Mucosa of descending colon (tissue), 3 donors: ENCODE data around the gene NACC2. TPM values are rescaled to one million over a fixed set of nuclear protein-coding genes. Genes with fewer than 3 reads are reported as not detected.

ENCODE experiments used
- ATAC-seq: fragments of 200-7000 bp; cut with Tn5 transposase; one replicate; pipeline ENCODE4 v1.9.1; 2020; ENCODE audit warnings: mild to moderate bottlenecking, moderate library complexity
- DNase-seq, 3 donors: peaks; one replicate each; pipeline ENCODE4 v3.0.0-alpha.2; 2020
- H3K36me3 ChIP-seq: fragments of 200-600 bp; one replicate; pipeline ENCODE4 v1.8.0; 2021; ENCODE audit warnings: low read depth, mild to moderate bottlenecking
- H3K4me1 ChIP-seq: fragments of 200-600 bp; one replicate; pipeline ENCODE4 v1.8.0; 2021; ENCODE audit warnings: low read depth, mild to moderate bottlenecking
- H3K4me3 ChIP-seq: fragments of 200-600 bp; one replicate; pipeline ENCODE4 v1.8.0; 2021; ENCODE audit warnings: mild to moderate bottlenecking
- H3K9me3 ChIP-seq: fragments of 200-600 bp; one replicate; pipeline ENCODE4 v1.8.0; 2021; ENCODE audit warnings: mild to moderate bottlenecking
- intact Hi-C, 2 donors: fragments of 100-400 bp; cut with DNase I in 1 of 2; cut with micrococcal nuclease in 1 of 2; formaldehyde crosslinking; loops; one replicate each; pipeline versions ENCODE4 v1.11.0 to v1.11.1; 2022; cut with DNase I, micrococcal nuclease
- total RNA-seq, 3 donors: library from RNA; stranded (reverse); fragmentation: NEBNext Ultra II Directional in 2 of 3; extraction: Animal tissue kit (Norgen Biotek cat#: 25700) in 2 of 3; gene quantifications; one replicate each; pipeline versions ENCODE4 v1.2.1 to v1.2.4, GENCODE V29; 2021 to 2023
- TF ChIP-seq, protein P1 (sequence below): fragments of 200-600 bp; IDR thresholded peaks from one replicate; pipeline ENCODE4 v1.8.0; 2022; ENCODE audit warnings: antibody characterized with exemption, mild to moderate bottlenecking
- donor health status: DM: no; HTN: no; CAD: no; lungs with moderate emphysema.
- donor health status: DM: no; HTN: no; CAD: no.
- donor health status: DM: no; HTN: yes; CAD: no.

Gene NACC2
- total RNA-seq, 3 donors from 2014 or later: 15.9 to 81.3 (median 22.1) TPM

DNA sequence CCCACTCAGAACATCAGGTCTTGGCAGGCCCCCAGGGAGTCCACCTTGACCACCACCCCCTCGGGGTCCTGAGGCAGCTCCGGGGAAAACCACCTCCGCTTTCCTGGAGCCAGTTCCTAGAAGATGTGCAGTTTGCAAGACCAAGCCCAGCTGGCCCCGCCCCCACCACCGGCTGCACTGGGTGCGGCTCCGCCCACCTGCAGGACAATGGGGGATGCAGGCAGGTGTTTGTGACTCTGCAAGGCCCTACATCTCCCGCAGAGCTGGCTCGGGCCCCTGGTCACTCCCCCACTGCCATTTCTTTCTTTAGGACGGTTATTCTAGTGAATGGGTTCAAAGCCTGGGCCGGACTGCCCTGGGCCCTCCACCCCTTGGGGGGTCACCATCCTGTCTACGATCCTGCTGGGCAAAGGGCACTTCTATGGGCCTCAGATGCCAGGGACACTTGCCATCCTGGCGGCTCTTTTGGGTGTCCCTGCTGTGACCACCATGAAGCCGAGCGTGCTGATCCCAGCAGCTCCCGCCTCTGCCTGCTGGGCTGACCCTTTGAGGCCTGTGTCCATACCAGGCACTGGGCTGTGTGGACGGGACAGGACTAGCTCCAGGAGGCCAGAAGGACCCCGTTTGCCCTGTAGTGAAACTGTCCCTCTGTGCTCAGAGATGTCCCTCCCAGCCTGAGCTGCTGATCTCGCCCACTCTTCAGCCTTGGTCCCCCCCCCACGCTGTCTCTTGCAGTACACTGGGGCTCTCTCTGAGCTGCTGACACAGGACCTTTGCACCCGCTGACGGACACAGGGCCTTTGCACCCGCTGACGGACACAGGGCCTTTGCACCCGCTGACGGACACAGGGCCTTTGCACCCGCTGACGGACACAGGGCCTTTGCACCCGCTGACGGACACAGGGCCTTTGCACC, 5.9 kb upstream of the NACC2 start:
- H3K36me3 ChIP-seq: no peaks in the 10 kb centered on the region
- H3K9me3 ChIP-seq: no peaks in the 10 kb centered on the region
- no peak overlapping the region for H3K4me3 ChIP-seq
- peak in 1 of 3 donors; percentile 56 for DNase-seq
- H3K4me1 ChIP-seq: peaks cover 21% of the 10 kb centered on the region
- peak; percentile 27 for ATAC-seq
- intact Hi-C loops: no loop called here
- TF ChIP-seq, protein P1, sequence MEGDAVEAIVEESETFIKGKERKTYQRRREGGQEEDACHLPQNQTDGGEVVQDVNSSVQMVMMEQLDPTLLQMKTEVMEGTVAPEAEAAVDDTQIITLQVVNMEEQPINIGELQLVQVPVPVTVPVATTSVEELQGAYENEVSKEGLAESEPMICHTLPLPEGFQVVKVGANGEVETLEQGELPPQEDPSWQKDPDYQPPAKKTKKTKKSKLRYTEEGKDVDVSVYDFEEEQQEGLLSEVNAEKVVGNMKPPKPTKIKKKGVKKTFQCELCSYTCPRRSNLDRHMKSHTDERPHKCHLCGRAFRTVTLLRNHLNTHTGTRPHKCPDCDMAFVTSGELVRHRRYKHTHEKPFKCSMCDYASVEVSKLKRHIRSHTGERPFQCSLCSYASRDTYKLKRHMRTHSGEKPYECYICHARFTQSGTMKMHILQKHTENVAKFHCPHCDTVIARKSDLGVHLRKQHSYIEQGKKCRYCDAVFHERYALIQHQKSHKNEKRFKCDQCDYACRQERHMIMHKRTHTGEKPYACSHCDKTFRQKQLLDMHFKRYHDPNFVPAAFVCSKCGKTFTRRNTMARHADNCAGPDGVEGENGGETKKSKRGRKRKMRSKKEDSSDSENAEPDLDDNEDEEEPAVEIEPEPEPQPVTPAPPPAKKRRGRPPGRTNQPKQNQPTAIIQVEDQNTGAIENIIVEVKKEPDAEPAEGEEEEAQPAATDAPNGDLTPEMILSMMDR: no peak

DNA sequence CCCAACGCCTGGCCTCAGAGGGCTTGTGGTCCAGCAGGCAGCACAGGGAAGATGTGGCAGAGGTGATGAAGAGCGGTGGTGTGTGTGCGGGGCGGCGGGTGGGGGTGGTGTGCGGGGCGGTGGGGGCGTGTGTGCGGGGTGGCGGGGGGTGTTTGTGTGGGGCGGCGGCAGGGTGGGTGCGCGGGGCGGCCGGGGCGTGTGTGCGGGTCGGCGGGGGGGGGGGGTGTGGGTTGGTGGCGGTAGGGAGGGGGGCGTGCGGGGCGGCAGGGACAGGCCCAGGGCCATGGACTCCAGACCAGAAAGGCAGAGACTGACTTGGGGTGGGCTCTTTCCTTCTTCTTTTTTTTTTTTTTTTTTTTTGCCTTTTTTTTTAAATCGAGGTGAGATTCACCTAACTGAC, 4.5 kb upstream of the NACC2 start:
- TF ChIP-seq, protein P1: no peak
- no peaks in the 10 kb centered on the region for H3K36me3 ChIP-seq
- no peak for ATAC-seq
- no peak for DNase-seq
- intact Hi-C loops: no loop called here
- H3K4me3 ChIP-seq: no peak overlapping the region
- peaks cover 12% of the 10 kb centered on the region for H3K4me1 ChIP-seq
- H3K9me3 ChIP-seq: no peaks in the 10 kb centered on the region

DNA sequence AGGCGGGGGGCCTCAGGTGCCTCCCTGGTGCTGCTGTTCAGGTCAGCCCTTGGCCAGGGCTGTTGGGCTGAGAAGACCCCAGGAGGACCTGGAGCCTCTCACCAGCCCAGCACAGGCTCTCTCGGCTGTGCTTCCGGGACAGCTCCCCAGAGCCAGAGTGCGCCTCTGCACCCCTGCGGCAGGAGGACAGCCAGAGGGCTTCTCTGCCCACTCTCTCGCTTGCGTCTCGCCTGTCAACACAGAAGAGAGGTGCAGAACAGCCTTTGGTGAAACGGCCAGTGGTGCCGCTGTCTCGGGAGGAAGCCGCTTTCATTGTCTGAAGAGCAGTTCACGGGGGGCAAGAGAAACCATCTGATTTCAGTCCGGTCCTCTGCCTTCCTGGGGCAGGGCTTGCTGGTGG, 3.8 kb upstream of the NACC2 start:
- no peak overlapping the region for H3K4me3 ChIP-seq
- ATAC-seq (no peak), DNase-seq (no peak)
- intact Hi-C loops: no loop called here
- TF ChIP-seq, protein P1: no peak
- H3K36me3 ChIP-seq: no peaks in the 10 kb centered on the region
- H3K9me3 ChIP-seq: no peaks in the 10 kb centered on the region
- peaks cover 7% of the 10 kb centered on the region for H3K4me1 ChIP-seq

DNA sequence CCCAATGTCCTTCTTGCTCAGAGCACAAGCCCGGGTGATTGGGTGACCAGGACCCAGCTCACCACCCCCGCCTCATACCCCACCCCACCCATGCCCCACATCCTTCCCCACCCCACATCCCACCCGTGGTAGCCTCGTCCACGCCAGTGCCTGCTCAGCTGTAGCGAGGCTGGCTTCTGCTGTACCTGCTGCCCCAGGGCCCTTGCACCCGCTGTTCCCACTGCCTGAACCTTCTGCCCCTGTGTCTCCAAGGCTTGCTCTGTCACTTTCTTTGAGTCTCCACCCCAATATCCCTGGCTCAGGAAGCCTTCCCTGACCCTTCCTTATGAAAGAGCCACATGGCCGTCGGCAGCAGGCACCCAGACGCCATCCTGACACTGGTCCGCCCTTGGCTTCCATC, 3.1 kb upstream of the NACC2 start:
- Histone ChIP-seq H3K9me3 (no peaks in the 10 kb centered on the region), H3K36me3 (no peaks in the 10 kb centered on the region), H3K4me3 (no peak overlapping the region), H3K4me1 (peaks cover 14% of the 10 kb centered on the region)
- DNase-seq: no peak
- ATAC-seq: no peak
- intact Hi-C loops: no loop called here
- TF ChIP-seq, protein P1: no peak

DNA sequence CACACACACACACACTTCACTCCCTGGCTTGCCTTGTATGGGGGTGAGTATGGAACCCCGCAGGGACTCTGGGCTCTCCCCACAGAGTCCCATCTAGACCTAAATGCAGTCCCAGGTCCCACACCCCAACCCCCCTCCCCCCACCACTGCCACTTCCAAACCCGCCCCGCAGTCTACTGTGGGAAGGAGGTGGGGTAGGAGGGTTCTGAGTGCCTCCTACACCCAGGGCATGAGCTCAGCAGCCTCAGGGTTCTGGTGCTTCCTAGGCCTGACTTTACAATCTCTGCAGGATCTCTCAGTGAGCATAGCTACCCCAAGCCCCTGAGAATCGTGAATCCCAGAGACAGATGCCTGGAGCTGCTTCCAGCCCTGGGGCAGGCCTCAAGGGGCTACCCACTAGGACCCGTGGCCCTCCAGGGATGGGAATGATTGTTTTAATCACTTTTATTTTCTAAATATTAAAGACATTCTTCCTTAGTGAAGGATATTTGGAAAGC, 1.5 kb upstream of the NACC2 start:
- ATAC-seq (no peak), DNase-seq (no peak)
- H3K9me3 ChIP-seq: no peaks in the 10 kb centered on the region
- H3K36me3 ChIP-seq: no peaks in the 10 kb centered on the region
- peaks cover 15% of the 10 kb centered on the region for H3K4me1 ChIP-seq
- TF ChIP-seq, protein P1: no peak
- H3K4me3 ChIP-seq: no peak overlapping the region
- intact Hi-C loops: no loop called here
